GM19035 (cell line): ENCODE data around the gene TTLL11.

Source experiments
- ATAC-seq: cut with Tn5 transposase; IDR thresholded peaks from one replicate; pipeline ENCODE4 v1.9.1; 2021; ENCODE audit not compliant: unreplicated experiment

TTLL11 gene

DNA sequence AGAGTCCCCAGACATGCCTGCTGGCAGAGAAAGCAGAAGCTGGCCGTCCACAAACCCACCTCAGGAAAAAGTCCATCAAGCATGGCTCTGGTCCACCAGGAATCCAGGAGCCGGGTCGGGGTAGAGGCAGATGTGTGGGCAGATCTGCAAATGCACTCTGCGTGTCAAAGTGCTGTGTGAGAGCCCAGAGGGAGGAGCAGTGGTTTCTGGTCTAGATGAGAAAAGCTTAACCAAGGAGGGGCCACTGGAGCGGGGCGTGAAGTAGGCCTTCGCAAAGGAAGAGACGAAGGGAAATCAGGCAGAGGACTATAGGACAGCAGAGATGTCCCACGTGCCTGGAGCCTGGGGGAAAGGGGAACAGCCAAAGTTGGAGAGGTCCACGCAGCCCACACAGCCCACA is 40.0 kb downstream of the TTLL11 start:
- no peak for ATAC-seq

DNA sequence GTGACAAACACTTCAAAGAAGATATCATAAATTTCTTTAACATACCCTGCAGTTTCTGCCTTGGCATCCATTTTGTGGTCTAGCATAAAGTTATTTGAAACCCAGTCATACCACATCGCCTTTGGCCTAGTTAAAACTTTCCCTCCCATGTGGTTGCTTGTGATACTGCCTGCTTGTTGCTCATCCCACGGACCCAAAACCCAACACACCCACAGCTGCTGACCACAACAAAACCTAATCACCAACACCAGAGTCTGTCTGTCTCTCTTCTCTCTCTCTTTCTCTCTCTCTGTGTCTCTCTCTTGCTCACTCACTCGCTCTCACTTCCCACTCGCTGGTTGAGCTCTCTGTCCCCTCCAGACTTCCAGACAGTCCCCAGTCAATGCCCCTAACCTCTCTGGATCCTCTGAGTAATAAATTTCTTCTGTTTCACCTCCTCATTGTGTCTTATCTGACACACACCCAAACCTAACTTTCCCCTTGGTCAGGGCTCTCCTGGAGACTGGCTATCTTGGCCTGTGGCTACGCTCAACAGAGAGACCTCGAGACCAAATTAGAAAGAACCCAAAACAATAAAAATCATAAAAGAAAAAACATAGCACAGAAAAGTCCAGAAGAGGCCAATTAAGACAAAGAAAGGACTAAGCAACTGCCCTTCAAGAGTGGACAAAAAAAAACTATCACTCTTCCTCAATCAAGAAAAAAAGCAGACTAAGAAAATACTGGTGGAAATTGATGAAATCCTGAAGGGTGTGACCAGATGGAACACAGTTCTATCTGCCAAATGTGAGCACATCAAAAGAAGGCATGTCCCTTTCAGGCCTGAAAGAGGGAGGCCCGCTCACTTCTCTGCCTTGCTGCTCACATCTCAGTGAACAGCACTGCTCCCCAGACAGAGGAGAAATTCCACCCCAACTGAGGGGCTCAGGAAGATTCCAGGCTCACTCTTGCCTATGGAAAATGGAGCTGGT is 41.5 kb downstream of the TTLL11 start:
- no peak for ATAC-seq

DNA sequence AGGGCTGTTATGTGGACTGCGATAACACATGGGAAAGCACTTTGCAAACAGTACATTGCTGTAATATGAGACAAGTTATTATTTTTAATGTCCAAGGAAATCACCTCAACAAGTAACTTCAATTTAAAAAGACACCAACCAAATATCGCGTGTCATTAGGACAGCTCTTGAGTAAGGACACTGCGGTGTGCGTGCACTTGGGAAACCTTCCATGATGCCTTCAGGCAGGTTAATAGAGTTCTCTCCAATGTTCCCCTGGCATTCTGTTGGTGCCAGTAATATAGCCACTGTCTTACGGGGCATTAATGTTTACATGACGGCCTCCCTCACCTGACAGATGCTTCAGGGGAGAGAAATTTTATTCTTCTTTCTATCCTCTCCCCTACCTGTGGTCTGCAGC is 42.9 kb downstream of the TTLL11 start:
- no peak for ATAC-seq

DNA sequence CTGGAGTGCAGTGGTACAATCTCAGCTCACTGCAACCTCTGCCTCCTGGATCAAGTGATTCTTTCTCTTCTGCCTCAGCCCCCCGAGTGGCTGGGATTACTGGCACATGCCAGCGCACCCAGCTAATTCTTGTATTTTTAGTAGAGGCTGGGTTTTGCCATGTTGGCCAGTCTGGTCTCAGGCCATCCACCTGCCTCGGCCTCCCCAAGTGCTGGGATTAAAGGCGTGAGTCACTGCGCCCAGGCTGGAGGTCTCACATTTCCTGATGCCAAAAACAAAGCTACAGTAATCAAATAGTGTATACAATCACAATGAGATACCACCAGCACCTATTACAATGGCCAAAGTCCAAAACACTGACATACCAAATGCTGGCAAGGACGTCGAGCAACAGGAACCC is 51.1 kb downstream of the TTLL11 start:
- ATAC-seq: no peak

DNA sequence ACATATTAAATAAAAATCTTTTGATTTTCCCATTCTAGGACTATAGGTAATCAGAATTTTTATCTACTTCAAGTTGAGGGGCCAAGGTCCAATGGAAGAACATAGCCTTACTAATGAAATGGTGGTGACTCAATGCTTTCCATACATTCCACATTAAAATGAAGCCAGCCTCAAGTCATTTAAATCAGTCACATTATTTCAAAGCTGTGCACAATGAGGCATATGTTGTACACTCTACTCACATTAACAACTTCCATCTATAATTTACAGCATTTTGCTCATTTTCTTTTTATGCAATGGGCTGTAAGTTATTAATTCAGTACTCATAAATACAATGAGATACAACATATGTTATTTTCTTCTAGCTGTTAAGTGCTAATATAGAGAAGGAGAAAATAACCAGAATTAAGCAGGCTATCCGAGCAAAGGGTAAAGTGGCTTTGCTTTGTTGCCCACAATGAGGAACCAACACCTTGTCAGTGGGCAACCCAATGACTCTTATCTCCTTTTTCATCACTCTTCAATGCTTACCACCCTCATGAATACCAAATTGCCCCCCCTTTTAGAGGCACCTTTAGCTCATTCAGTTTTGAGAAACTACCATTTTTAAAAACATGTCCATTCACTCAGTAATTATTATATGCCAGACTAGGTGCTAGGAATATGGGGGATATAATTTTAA is 52.4 kb downstream of the TTLL11 start:
- ATAC-seq: no peak

DNA sequence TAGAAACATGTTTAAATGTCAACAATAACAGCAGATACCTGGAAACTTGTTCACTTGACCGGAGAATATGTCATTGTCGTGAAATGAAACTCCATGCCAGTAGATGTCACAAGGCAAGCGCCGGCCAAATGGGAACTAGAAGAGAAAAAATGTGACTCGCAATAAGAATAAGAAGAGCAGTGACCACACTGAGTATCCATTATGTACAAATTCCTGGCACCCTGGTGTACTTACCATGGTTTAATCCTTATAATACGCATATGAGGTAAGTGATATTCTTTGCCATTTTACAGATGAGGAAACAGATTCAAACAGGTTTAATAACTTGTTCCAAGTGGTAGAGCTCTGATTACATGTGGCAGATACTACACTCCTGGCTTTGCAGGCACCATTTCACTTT is 53.9 kb downstream of the TTLL11 start:
- ATAC-seq: no peak

DNA sequence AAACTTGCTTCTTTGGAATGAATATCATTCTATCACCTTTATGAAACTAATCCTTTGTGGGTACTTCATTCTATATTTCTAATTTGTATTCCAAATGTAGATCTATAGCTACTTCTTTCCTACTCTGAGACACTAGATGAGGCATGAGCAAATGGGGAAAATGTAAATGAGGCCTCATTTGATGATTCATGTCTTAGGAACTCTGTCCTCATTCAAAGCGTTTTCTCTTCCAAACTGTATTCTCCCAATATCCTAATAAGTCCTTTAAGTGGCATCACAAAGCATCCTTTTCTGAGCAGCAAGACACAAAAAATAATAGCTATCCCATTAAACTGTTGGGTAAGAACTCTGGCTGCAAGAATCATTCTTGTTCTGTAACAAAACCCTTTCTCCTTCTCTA is 56.1 kb downstream of the TTLL11 start:
- ATAC-seq: no peak

DNA sequence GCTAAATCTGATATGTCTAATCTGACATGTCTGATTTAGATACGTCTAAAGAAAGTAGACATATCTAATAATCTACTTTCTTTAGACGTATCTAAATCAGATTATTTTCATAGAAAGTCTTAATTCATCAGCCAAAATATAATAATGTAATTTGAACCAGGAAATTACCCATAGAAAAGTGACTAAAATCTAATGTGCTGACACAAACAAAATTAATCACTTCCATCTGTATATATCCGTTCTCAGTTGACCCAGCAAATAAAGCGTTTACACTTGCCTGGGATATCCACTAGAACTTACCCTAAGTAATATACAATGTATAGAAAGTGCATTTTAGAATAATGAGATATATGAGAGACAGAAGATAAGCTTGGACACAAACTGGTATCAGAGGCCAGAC is 56.7 kb downstream of the TTLL11 start:
- ATAC-seq: no peak

DNA sequence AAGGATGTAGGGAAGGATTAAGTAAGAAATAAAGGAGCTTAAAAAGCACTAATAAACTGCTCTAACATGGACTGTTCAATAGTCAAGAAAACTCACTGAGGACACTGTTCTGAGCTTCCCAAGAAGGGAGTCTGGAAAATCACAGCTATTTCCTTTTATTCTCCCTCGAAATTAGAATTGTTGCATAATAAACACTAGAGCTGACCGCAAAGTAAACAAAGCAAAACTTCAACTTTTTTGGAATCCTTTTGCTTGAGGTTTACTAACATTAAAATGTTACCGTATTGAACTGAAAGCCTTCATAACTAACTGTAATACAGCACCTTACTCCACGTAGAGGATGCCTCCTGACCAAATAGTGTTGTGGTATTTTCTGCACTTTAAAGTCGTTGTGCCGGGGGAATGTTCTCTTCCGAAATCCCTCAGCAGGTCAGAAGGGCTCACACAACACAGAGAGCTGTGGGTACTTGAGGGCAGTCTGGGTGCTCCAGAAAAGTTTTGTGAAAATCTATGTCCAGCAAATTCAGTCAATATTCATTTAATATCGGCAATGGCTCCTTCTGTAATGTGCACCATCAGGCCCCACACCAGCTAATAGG is 59.2 kb downstream of the TTLL11 start:
- no peak for ATAC-seq

DNA sequence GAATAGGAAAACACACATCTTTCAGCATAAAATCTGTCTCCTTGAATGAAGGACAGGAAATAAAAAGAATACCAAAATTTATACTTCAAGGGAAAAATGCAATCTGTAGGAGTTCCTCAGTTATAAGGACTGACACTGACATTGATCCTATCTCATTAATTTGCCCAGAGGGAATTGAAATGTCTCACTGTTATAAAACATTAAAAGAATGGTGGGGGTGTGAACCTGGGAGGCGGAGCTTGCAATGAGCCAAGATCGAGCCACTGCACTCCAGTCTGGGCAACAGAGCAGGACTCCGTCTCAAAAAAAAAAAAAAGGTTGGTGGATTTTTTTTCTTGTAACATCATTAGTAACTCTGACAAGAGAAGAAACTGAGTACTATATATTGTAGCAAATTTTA is 60.8 kb downstream of the TTLL11 start:
- no peak for ATAC-seq

DNA sequence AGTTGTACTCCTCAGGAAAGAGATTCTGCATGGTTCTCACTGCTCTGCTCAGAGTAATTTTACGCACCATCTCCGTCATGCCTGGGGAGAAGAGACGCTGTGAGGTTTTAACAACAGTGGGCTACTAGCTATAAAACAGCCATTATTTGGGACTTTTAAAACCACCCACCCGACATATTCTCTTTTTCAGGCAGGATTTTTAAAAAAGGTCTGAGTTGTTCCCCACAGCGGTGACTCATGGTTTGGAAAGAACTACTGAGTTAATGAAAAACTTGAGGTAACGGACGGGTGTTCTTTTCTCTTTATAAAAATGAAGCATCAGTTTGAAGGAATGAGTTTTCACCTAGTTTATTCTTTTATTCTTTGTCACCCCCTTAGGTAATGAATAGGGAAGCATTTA is 61.3 kb downstream of the TTLL11 start:
- no peak for ATAC-seq

DNA sequence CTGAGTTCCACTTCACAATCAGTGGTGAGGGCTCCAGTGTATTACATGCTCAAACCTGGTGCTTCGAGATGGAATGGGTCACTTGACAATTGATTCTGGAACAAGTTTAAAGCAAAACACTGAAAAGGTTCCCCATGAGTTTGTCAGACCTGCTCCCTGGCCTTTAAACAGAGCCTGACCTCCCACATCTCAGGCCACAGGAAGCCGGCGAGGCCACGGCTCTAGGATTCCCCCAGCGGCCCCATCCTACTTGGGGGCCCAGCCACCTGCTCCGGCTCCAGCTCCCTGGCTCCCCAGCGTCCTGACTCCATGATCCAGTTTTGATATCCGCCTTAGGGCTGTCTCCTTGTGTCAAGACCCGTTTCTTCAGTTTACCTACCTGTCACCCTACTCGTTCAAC is 62.0 kb downstream of the TTLL11 start:
- ATAC-seq: no peak

DNA sequence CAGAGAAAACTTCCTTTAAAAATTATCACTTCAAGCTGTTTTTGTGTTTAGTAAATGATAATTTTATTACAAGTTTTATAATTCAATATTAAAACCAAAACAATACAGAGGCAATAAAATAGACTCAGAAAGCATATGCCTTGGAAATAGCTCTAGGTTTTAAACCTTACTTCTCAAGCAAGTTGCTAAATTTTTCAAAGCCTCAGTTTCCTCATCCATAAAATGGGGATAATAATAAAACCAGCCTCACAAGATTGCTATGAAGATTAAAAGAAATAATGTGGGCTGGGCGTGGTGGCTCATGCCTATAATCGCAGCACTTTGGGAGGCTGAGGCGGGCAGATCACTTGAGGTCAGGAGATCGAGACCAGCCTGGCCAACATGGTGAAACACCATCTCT is 62.8 kb downstream of the TTLL11 start:
- no peak for ATAC-seq

DNA sequence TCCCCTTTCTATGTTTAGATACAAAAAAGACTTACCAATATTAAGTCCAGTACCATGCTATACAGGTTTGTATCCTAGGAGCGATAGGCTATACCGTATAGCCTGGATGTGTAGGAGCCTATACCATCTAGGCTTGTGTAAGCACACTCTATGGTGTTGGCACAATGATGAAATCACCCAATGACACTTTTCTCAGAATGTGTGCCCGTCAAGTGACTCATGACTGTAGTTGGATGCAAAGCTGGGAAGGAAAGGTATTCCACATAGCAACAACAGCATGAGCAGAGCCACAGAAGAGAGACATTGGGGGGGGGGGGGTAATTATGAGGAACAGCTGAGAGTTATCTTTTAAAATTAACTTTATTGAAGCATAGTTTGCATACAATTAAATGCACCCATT is 63.2 kb downstream of the TTLL11 start:
- no peak for ATAC-seq

DNA sequence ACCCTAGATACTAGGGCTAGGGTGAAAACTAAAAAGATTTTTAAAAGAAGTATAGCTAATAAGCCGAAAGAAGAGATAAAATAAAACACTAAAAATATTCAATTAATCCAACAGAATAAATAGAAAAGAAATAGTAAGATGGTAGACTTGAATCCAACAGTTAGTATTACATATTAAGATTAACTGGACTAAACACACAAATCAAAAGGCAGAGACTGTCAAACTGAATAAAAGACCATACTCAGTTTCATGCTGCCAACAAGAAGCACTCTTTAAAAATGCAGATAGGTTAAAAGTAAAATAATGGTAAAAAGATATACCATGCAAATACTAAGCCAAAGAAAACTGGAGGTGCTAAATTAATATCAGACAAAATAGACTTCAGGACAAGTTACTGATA is 65.0 kb downstream of the TTLL11 start:
- no peak for ATAC-seq

DNA sequence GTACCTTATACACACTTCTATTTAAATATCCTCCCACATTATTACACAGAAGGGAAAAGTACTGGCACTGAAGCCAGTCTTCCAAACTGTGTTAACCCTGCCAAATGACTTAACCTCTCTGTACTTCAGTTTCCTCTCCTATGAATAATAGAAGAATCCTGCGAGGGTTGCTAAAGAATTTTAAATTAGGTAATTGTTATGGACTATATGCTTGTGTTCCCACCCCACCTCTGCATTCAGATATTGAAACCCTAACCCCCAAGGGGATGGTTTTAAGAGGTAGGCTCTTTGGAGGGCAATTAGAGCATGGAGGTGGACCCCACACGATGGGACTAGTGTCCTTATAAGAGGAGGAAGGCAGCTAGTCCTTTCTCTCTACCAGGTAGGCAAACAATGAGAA is 72.7 kb downstream of the TTLL11 start:
- ATAC-seq: no peak

DNA sequence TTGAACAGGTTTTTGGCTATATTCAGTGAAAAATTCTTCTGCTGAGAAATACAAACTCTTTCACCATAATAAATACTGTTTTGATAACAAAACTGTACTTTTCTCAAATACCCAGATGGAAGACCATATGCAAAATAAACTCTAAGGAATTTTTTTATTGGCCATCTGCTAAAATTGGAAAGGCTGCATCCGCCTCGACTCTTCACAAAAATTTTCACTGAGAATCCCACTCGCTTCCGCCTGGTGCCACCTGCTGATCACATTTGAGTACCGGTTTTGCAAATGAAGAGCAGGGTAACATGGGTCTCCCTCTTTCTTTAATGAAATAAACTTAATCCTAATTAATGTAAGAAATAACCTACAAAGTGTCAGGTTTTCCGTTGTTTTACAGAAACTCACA is 76.4 kb downstream of the TTLL11 start:
- no peak for ATAC-seq

DNA sequence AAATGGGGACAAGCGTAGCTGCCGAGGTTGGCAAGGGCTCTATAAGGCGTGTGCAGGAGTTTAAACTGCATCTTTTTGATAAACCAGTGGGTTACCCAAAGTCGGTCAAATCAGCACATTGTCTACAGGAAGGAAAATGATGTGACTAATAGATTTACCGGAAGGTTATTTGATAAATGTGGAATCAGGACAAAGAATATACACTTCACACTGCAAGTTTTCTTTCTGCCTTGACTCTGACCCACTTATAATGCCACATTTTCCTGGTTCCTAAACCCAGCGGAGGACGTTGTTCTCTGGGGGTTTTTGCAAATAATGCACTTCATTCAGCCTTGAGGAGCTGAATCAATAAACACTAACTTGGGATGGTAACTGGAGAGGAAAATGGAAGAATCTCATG is 76.8 kb downstream of the TTLL11 start:
- ATAC-seq: no peak

DNA sequence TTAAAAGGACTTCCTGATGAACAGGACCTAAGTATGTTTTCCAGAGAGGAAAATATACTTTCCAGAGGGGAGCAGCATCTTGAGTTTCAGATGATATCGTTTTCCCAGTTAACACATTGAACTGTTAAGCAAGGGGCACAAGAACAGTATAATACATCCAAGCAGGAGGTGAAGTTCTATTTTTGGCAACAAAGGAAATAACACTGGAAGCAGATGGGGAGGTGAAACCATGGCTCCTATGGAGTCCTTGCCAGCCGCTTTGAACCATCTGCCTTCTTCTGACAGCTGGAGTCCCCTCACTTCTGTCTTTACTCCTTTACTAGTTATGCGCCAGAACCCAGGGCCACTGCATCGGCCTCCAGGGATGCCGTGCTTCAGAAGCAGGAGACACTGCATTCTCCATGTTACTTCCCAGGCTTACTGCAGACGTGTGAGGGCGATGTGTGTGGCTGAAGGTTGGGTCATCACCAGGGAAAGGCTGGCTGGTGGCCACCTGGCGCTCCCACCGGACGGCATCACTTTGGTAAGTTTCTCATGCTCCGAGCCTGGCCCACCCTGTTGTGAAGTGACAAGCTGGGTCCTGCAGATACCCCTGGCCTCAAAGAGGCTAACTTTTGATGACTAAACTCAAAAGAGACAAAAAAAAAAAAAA is 77.8 kb downstream of the TTLL11 start:
- no peak for ATAC-seq

DNA sequence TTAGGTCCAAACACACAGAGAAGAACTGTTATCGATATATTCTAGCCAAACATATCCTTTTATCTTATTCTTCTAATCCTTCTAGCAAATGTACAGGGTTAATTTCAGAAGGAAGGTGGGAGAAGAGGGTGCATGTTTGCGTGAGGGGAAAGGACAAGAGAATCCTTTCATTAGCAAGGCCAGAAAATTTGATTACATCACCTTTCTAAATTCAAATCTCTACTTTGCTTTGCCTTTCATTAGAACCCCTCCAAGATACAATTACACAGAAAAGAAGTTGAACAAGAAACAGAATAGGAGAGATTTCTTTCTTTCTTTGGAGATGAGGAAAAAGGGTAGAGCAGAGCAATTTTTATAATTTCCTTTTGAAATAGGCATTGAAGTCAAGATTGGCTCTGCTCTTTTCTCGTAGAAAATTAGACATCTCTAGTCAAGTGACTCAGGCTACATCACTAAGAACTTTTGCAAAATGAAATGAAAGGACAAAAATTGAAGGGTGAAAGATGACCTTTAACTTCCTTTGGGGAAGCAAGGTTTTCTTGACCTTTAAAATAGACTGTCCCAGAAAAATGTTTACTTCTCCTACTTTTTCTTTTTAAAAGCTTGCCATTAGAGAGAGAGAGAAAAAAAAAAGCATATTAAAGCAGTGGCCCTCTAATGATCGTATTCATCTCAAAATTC is 81.2 kb downstream of the TTLL11 start:
- ATAC-seq: no peak

DNA sequence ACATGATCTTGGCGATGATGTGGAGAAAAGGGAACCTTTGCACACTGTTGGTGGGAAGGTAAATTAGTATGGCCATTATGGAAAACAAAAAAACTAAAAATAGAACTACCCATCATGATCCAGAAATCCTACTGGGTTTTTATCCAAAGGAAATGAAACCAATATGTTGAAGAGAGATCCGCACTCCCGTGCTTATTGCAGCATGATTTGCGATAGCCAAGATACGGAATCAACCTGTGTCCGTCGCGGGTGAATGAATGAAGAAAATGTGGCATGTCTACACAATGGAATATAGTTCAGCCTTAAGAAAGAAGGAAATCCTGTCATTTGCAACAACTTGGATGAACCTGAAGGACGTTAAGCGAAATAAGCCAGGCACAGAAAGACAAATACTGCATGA is 84.5 kb downstream of the TTLL11 start:
- ATAC-seq: no peak
